MM.1S (cell line): ENCODE measurements around the gene UIMC1.

ENCODE experiments used
- CTCF ChIP-seq: fragments of 300-600 bp; sonication (generic); IDR thresholded peaks from 2 replicates; pipeline ENCODE4 v1.5.1; 2016; ENCODE audit warnings: antibody characterized with exemption, low read length, mixed read lengths
- EZH2phosphoT487 ChIP-seq: fragments of 300-600 bp; sonication (generic); IDR thresholded peaks from 2 replicates; pipeline ENCODE4 v1.6.1; 2018; ENCODE audit warnings: antibody characterized with exemption, low read length

GRCh38 chr5:176986280-176986679, 20.3 kb downstream of the UIMC1 start:
- no peak for TF ChIP-seq CTCF
- no peak for TF ChIP-seq EZH2phosphoT487
